HG03558 (cell line): Measurements from ENCODE around the gene DAP3.
"Not testable (repeated sequence)": the region's sequence is repeated elsewhere in the genome, so short reads cannot be mapped to it uniquely, and the experiment has no call there.

Experiments
- ATAC-seq: cut with Tn5 transposase; IDR thresholded peaks from one replicate; pipeline ENCODE4 v1.9.1; 2021; ENCODE audit warnings: moderate number of reproducible peaks; ENCODE audit not compliant: unreplicated experiment; ENCODE audit errors: extremely low read depth

Gene DAP3

DNA sequence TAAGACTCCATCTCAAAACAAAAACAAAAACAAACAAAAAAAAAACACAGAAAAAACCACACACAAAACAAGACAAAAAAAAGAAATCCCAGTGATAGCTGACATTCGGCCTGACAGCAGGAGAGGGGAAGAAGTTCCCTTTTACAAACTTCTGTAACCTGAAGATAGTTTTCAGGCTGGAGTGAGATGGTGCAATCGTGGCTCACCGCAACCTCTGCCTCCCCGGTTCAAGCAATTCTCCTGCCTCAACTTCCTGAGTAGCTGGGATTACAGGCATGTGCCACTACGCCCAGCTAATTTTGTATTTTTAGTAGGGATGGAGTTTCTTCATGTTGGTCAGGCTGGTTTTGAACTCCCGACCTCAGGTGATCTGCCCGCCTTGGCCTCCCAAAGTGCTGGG, 75.1 kb downstream of the DAP3 start:
- ATAC-seq: not testable (repeated sequence)

DNA sequence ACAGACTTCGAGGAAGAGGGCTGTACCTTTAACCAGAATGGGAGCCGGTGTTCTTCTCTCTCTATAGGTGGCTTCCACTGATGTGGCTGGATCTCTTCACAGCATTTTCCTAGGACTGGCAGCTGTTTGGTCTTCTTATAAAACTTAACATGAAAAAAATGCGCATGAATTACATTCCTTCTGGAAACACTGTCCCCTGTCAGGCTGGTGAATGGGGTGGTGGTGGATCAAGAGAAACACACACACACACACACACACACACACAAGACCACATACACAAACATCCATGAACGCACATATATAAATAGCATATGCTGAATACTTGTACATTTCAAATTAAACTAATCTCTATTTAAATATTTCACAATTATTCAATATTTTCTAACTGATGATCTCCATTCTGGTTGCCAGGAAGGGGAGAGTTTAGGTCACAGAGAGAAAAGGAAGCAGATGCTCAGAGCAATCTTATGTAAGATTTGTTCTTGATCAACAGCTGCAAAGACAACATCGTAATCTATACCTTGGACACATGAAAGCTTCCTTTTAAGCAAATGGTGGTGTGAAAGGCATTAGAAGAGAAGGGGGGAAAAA, 78.6 kb downstream of the DAP3 start:
- ATAC-seq: not testable (repeated sequence)

DNA sequence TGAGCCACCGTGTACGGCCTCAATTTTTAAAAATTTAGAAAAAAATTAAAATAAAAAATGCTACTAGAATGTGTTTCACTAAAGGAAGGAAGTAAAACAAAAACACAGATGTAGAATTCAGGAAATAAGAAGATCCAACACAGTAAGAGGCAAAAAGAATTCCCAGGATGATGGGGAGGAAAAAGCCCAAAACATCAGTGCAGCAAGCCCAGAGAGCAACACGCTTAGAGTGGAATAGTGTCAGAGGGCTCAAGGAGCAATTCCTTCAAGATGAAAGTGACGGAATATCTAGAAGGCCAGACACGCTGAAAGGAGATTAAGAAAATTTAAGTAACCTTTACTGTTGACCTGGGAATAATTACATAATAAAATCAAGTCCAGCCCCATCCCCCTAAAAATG, 80.4 kb downstream of the DAP3 start:
- no peak for ATAC-seq

DNA sequence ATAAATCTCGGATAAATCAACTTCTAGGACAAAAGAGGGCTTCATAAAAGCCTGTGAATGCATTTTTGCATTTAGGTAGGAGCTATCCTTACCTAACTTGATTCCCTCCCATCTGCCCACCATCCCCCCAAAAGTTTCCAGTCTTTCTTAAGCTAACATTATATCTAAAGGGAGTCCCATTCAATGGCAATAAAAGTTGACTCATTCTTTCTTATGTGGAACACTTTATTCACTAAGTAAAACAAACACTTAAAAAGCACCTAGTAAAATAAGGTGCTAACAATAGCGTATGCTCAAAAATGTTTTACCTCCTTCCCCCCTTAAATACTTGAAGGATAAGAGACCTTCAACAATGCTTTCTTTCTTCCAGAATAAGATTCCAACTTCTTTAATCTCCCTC, 84.3 kb downstream of the DAP3 start:
- no peak for ATAC-seq

DNA sequence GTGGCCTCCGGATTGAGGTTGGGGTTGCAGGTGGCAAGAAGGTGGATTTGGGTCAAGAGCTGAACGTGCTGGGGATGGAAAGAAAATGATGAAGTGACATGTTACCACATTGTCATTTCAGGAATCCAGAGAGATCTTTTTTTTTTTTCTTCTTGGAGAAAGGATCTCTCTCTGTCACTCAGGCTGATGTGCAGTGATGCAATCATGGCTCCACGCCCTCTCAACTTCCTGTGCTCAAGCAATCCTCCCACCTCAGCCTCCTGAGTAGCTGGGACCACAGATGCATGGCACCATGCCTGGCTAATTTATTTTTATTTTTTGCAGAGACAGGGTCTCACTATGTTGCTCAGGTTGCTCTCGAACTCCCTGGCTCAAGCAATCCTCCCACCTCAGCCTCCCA, 87.5 kb downstream of the DAP3 start:
- ATAC-seq: no peak

DNA sequence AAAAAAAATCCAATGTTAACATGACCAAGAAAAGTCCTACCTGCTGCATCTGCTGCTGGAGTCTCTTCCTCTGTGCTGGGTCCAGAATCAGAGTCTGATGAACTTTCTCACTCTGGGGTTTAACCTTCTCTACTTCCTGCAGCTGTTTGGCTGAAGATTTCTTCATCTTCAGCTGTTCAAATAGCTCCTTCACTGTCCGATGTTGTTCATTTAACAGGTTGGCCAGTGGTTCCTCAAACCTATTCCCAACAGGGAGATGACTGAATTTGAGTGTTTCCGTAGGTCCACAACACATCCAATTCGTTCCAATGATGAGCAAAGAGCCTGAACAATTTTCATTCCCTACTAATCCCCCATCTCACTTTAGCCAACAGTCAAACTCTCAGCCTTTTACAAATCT, 88.7 kb downstream of the DAP3 start:
- ATAC-seq: no peak
